Endodermal cell (in vitro differentiated cells): ENCODE measurements around the gene MVB12A. TPM values are rescaled to one million over a fixed set of nuclear protein-coding genes. Genes with fewer than 3 reads are reported as not detected.

Source experiments
- DNase-seq: peaks from one replicate; pipeline ENCODE4 v3.0.0-alpha.2; 2017
- H3K27ac ChIP-seq: 2 replicates; pipeline ENCODE4 v1.5.1; 2013; ENCODE audit warnings: mild to moderate bottlenecking, low read depth, low read length, moderate library complexity
- H3K27me3 ChIP-seq: 2 replicates; pipeline ENCODE4 v1.6.1; 2013; ENCODE audit warnings: mild to moderate bottlenecking, low read length, moderate library complexity; ENCODE audit not compliant: insufficient read depth, control insufficient read depth, poor library complexity, severe bottlenecking
- H3K36me3 ChIP-seq: 2 replicates; pipeline ENCODE4 v1.7.0; 2013; ENCODE audit warnings: mild to moderate bottlenecking, low read length, moderate library complexity; ENCODE audit not compliant: control insufficient read depth, insufficient read depth
- H3K4me1 ChIP-seq: one replicate; pipeline ENCODE4 v1.7.0; 2013; ENCODE audit warnings: low read length; ENCODE audit not compliant: control insufficient read depth, insufficient read depth
- H3K4me3 ChIP-seq: 2 replicates; pipeline ENCODE4 v1.5.1; 2013; ENCODE audit warnings: mild to moderate bottlenecking, low read length, moderate library complexity
- H3K9ac ChIP-seq: 2 replicates; pipeline ENCODE4 v1.6.1; 2013; ENCODE audit warnings: mild to moderate bottlenecking, low read length, moderate library complexity; ENCODE audit not compliant: poor library complexity, severe bottlenecking; ENCODE audit errors: extremely low read depth
- H3K9me3 ChIP-seq: 2 replicates; pipeline ENCODE4 v1.6.1; 2013; ENCODE audit warnings: mild to moderate bottlenecking, low read length, moderate library complexity; ENCODE audit not compliant: control insufficient read depth
- H3K27ac Mint-ChIP-seq: 2 replicates; pipeline ENCODE4 v1.8.0; 2020; ENCODE audit warnings: mixed read lengths
- H3K27me3 Mint-ChIP-seq: 2 replicates; pipeline ENCODE4 v1.8.0; 2021; ENCODE audit warnings: mild to moderate bottlenecking, mixed read lengths; ENCODE audit not compliant: insufficient read depth
- H3K36me3 Mint-ChIP-seq: 2 replicates; pipeline ENCODE4 v1.8.0; 2020; ENCODE audit warnings: low read depth, mixed read lengths
- H3K4me1 Mint-ChIP-seq: 2 replicates; pipeline ENCODE4 v1.8.0; 2020; ENCODE audit warnings: mixed read lengths
- H3K4me3 Mint-ChIP-seq: 2 replicates; pipeline ENCODE4 v1.8.0; 2020; ENCODE audit warnings: mild to moderate bottlenecking, moderate library complexity, mixed read lengths
- H3K9me3 Mint-ChIP-seq: 2 replicates; pipeline ENCODE4 v1.8.0; 2020; ENCODE audit warnings: mild to moderate bottlenecking, mixed read lengths
- CTCF ChIP-seq: fragments of 200-600 bp; sonication (generic); conservative IDR thresholded peaks from 2 replicates; pipeline ENCODE4 v1.5.0; 2021; ENCODE audit warnings: antibody characterized with exemption, mild to moderate bottlenecking
- WGBS, 2 experiments: methylation state at CpG; one replicate each; pipeline versions ENCODE4 v1.1.5 to v1.1.7; 2013; ENCODE audit warnings: missing lambda C conversion rate in 2 of 2, mixed read lengths in 1 of 2; ENCODE audit not compliant: insufficient coverage in 1 of 2, insufficient read length in 1 of 2; 5-methylcytosine and 5-hydroxymethylcytosine counted together
- total RNA-seq, 2 donors: library from RNA; stranded (reverse); fragmentation: NEBNext Ultra II Directional in 1 of 2; extraction: Animal tissue kit (Norgen Biotek cat#: 25700) in 1 of 2; gene quantifications; 2 replicates in 1 of 2; 3 replicates in 1 of 2; pipeline ENCODE4 v1.2.1, GENCODE V29; 2021

The MVB12A gene
- total RNA-seq, 2 donors from 2014 or later = 63.1 to 64.8 TPM

- H3K36me3 Mint-ChIP-seq = peaks cover 14% of the 10 kb centered on the region
- Histone ChIP-seq H3K4me1 (peaks cover 4% of the 10 kb centered on the region), H3K36me3 (no peaks in the 10 kb centered on the region), H3K9ac (peak overlapping the region; percentile 42), H3K4me3 (peak overlapping the region; percentile 62), H3K27ac (no peak overlapping the region), H3K27me3 (no peaks in the 10 kb centered on the region), H3K9me3 (no peaks in the 10 kb centered on the region)
- peak overlapping the region; percentile 84 for H3K27ac Mint-ChIP-seq
- H3K9me3 Mint-ChIP-seq = no peaks in the 10 kb centered on the region
- H3K4me3 Mint-ChIP-seq = peak overlapping the region; percentile 44
- TF ChIP-seq CTCF = no peak
- peaks cover 30% of the 10 kb centered on the region for H3K4me1 Mint-ChIP-seq
- peaks cover 9% of the 10 kb centered on the region for H3K27me3 Mint-ChIP-seq
- peak; percentile 83 for DNase-seq
- WGBS, 2 experiments = 21 to 38% methylated on average over 4 to 6 of the region's 6 CpGs
These were observed 4.7 kb upstream of the MVB12A start for GRCh38 chr19:17415121-17415520.

GRCh38 chr19:17418710-17419109 lies 1.1 kb upstream of the MVB12A start:
- no peak for DNase-seq
- no peak for TF ChIP-seq CTCF
- peaks cover 9% of the 10 kb centered on the region for H3K27me3 Mint-ChIP-seq
- Histone ChIP-seq H3K4me1 (peaks cover 4% of the 10 kb centered on the region), H3K27me3 (no peaks in the 10 kb centered on the region), H3K9ac (peak overlapping the region; percentile 45), H3K4me3 (peak overlapping the region; percentile 81), H3K9me3 (no peaks in the 10 kb centered on the region), H3K36me3 (peaks cover 4% of the 10 kb centered on the region), H3K27ac (no peak overlapping the region)
- peaks cover 17% of the 10 kb centered on the region for H3K36me3 Mint-ChIP-seq
- peak overlapping the region; percentile 95 for H3K27ac Mint-ChIP-seq
- peaks cover 25% of the 10 kb centered on the region for H3K4me1 Mint-ChIP-seq
- H3K9me3 Mint-ChIP-seq = no peaks in the 10 kb centered on the region
- peak overlapping the region; percentile 82 for H3K4me3 Mint-ChIP-seq
- WGBS, 2 experiments = 94% methylated on average over 1 of the region's 3 CpGs; no CpG with 5 or more reads in 1 of the 2 experiments

- H3K4me3 ChIP-seq = peak overlapping the region; percentile 81
- Mint-ChIP-seq H3K36me3 (peaks cover 14% of the 10 kb centered on the region), H3K4me1 (peaks cover 25% of the 10 kb centered on the region), H3K27ac (peak overlapping the region; percentile 95), H3K27me3 (peaks cover 6% of the 10 kb centered on the region), H3K4me3 (peak overlapping the region; percentile 82), H3K9me3 (no peaks in the 10 kb centered on the region)
- H3K4me1 ChIP-seq = peaks cover 4% of the 10 kb centered on the region
- no peaks in the 10 kb centered on the region for H3K9me3 ChIP-seq
- peak overlapping the region; percentile 61 for H3K27ac ChIP-seq
- no peaks in the 10 kb centered on the region for H3K27me3 ChIP-seq
- WGBS, 2 experiments = 63 to 65% methylated on average over 7 to 8 of the region's 8 CpGs
- no peak for TF ChIP-seq CTCF
- H3K9ac ChIP-seq = peak overlapping the region; percentile 45
- no peak for DNase-seq
- peaks cover 4% of the 10 kb centered on the region for H3K36me3 ChIP-seq
These were observed 660 bp upstream of the MVB12A start for GRCh38 chr19:17419154-17419620.
